K562 treated with DMSO at 1 percent for 12 hours (cell line): ENCODE measurements around the gene RTL1. TPM values are rescaled to one million over a fixed set of nuclear protein-coding genes. Genes with fewer than 3 reads are reported as not detected.

Experiments
- total RNA-seq: library from RNA; unstranded; fragments of 300-600 nt; gene quantifications from 2 replicates; pipeline ENCODE4 v1.2.3, GENCODE V29; 2022; ENCODE audit not compliant: insufficient read depth

Gene RTL1
- not detected in 2 replicates for total RNA-seq

GRCh38 chr14:100903672-100904185 lies at the start of gene RTL1:
RTL1 (minus strand) TSS chr14:100903722; CDS start chr14:100884788, 18,934 bp downstream.

Other genes with a start within 250 kb of the RTL1 start
- gene DLK1, start 176.8 kb downstream of the RTL1 start, total RNA-seq: 314 and 349 TPM in 2 replicates
- 1.1 and 6.9 TPM in 2 replicates for gene MEG3, start 77.6 kb downstream of the RTL1 start, total RNA-seq